22Rv1 (cell line): ENCODE data around the gene MMP19.

ENCODE experiments used
- ZFX ChIP-seq: fragments of 450-650 bp; IDR thresholded peaks from 2 replicates; pipeline ENCODE4 v1.6.1; 2017; ENCODE audit warnings: antibody characterized with exemption, borderline replicate concordance
- TF ChIP-seq, protein P1 (sequence below): fragments of 450-650 bp; IDR thresholded peaks from 2 replicates; pipeline ENCODE4 v1.5.1; 2017; ENCODE audit warnings: mild to moderate bottlenecking

DNA sequence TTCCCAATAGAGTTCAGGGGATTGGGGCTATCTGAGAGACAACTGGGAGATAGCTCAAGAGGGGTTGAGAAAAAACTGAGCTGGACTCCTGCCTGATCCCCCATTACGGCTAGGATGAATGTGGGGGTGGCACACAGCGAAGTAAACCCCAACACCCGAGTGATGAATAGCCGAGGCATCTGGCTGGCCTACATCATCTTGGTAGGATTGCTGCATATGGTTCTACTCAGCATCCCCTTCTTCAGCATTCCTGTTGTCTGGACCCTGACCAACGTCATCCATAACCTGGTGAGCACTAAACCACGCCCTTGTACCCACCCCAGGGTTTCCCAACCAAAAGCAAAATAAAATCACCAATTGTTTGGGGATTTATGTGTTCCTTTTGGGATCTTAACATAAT is 23.9 kb downstream of the MMP19 start:
- TF ChIP-seq, protein P1, sequence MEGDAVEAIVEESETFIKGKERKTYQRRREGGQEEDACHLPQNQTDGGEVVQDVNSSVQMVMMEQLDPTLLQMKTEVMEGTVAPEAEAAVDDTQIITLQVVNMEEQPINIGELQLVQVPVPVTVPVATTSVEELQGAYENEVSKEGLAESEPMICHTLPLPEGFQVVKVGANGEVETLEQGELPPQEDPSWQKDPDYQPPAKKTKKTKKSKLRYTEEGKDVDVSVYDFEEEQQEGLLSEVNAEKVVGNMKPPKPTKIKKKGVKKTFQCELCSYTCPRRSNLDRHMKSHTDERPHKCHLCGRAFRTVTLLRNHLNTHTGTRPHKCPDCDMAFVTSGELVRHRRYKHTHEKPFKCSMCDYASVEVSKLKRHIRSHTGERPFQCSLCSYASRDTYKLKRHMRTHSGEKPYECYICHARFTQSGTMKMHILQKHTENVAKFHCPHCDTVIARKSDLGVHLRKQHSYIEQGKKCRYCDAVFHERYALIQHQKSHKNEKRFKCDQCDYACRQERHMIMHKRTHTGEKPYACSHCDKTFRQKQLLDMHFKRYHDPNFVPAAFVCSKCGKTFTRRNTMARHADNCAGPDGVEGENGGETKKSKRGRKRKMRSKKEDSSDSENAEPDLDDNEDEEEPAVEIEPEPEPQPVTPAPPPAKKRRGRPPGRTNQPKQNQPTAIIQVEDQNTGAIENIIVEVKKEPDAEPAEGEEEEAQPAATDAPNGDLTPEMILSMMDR: no peak
- TF ChIP-seq ZFX: no peak
